ENCODE results near the gene CXCL5.

The CXCL5 gene

GRCh38 chr4:74039315-74039763 lies 40.9 kb upstream of the CXCL5 start:
- DNase-seq (ENCODE audit: low read depth in 1 of 2, low spot score in 1 of 2) = no peak
- no peaks in the 10 kb centered on the region for H3K27me3 ChIP-seq (ENCODE audit: insufficient read depth, poor library complexity, severe bottlenecking)
- TF ChIP-seq SPI1 (IDR thresholded peaks at IDR 0.05; ENCODE audit: borderline replicate concordance, low read depth) (no peak), POLR2AphosphoS5 (IDR thresholded peaks at IDR 0.05; ENCODE audit: low read depth) (no peak), GABPA (IDR thresholded peaks at IDR 0.05; ENCODE audit: low read depth) (no peak), REST (IDR thresholded peaks at IDR 0.05; ENCODE audit: insufficient replicate concordance, low read depth) (no peak), CTCF (IDR thresholded peaks at IDR 0.05; ENCODE audit: insufficient read depth, low read length) (no peak)
- peak overlapping the region; percentile 76 for H3K4me3 ChIP-seq (replicated peaks; ENCODE audit: insufficient read depth, low read length)
- no peak overlapping the region for H3K27ac ChIP-seq (replicated peaks)

- H3K27ac ChIP-seq (replicated peaks) = 0 out of 2 replicates have a peak within 1 kb of the TSS, but pooled peaks have one; percentile 31
Measured at GRCh38 chr4:74038425-74039314, 40.2 kb upstream of the CXCL5 start, which contains the start of gene CXCL3. Gene CXCL3, minus strand, starts transcription at chr4:74038689. Its CDS starts 78 bp downstream, at chr4:74038611.

More at GRCh38 chr4:74038425-74039314, 40.2 kb upstream of the CXCL5 start, which contains the start of gene CXCL3:
- Histone ChIP-seq H3K27me3 (ENCODE audit: insufficient read depth, poor library complexity, severe bottlenecking) (no peaks in the 10 kb centered on the region), H3K4me3 (replicated peaks; ENCODE audit: insufficient read depth, low read length) (peak within 1 kb of the TSS; percentile 76)
- TF ChIP-seq CTCF (IDR thresholded peaks at IDR 0.05; ENCODE audit: insufficient read depth, low read length) (no peak), REST (IDR thresholded peaks at IDR 0.05; ENCODE audit: insufficient replicate concordance, low read depth) (no peak), SPI1 (IDR thresholded peaks at IDR 0.05; ENCODE audit: borderline replicate concordance, low read depth) (no peak), POLR2AphosphoS5 (IDR thresholded peaks at IDR 0.05; ENCODE audit: low read depth) (no peak), GABPA (IDR thresholded peaks at IDR 0.05; ENCODE audit: low read depth) (no peak)
- DNase-seq (ENCODE audit: low read depth in 1 of 2, low spot score in 1 of 2) = peak in 1 of 2 experiments; percentile 51
